ENCODE results near the gene SEC22A. TPM values are rescaled to one million over a fixed set of nuclear protein-coding genes. Genes with fewer than 3 reads are reported as not detected.
A peak's percentile ranks its signal among the peaks of the same experiment; 100 is the strongest.

SEC22A gene
- total RNA-seq, 1 donor from 2014 or later: 17.7 TPM

DNA sequence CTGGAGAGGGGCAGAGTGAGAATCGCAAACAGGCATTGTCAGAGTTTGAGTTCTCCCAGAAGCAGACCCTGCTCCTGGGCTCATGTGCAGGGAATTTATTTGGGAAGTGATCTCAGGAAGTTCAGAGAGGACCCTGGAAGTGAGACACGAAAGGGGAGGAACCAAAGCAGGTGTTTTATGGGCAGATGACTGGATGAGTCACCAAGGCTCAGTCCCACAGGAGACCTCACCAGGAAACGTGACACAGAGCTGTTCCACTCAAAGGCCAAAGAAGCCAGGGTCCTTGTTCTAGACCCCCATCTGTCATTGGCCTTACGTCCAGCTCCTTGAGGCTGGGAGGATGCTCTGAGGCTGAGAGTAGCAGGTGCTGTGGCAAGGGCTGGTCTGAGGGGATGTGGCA is 43.4 kb upstream of the SEC22A start:
- TF ChIP-seq POLR2A (IDR thresholded peaks at IDR 0.05) (no peak), POLR2AphosphoS5 (IDR thresholded peaks at IDR 0.05; ENCODE audit: insufficient read depth in 1 of 2, low read depth in 1 of 2) (no peak)
- TF ChIP-seq, protein P1, sequence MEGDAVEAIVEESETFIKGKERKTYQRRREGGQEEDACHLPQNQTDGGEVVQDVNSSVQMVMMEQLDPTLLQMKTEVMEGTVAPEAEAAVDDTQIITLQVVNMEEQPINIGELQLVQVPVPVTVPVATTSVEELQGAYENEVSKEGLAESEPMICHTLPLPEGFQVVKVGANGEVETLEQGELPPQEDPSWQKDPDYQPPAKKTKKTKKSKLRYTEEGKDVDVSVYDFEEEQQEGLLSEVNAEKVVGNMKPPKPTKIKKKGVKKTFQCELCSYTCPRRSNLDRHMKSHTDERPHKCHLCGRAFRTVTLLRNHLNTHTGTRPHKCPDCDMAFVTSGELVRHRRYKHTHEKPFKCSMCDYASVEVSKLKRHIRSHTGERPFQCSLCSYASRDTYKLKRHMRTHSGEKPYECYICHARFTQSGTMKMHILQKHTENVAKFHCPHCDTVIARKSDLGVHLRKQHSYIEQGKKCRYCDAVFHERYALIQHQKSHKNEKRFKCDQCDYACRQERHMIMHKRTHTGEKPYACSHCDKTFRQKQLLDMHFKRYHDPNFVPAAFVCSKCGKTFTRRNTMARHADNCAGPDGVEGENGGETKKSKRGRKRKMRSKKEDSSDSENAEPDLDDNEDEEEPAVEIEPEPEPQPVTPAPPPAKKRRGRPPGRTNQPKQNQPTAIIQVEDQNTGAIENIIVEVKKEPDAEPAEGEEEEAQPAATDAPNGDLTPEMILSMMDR (IDR thresholded peaks at IDR 0.05): no peak
- intact Hi-C loops (cut with DNase I): no loop called here
- peaks cover 0 to 12% of the 10 kb centered on the region in 2 donors for H3K36me3 ChIP-seq

DNA sequence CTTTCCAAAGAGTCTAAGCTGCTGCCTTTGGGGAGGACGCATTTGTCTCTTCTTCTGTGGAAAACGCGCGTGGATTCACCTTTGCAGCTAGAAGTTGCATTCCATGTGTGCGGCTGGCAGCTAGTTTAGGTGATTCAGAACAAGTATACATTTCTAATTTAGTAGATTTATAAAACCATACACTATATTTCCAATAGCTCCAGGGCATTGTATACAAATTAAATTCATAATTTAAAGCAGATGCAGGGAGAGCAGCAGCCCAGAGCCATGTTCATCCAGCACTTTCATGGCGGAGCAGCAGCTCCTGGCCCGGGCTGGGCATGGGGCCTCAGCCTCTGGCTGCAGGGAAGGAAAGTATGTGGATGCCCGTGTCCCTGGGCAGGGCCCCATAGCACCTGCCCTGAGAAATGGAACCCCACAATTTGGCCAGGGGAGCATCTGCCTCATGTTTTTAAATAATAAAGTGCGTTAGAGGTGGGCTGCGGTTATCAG is 42.8 kb upstream of the SEC22A start:
- Histone ChIP-seq H3K4me1 (no peaks in the 10 kb centered on the region), H3K36me3 (peaks cover 0 to 12% of the 10 kb centered on the region in 2 donors), H3K9me3 (no peaks in the 10 kb centered on the region), H3K27ac (no peak overlapping the region), H3K4me3 (no peak overlapping the region), H3K27me3 (no peaks in the 10 kb centered on the region)
- DNase-seq (ENCODE audit: extremely low spot score in 2 of 2): peak in 1 of 2 donors; percentile 27
- TF ChIP-seq, protein P1 (IDR thresholded peaks at IDR 0.05): no peak
- TF ChIP-seq POLR2AphosphoS5 (IDR thresholded peaks at IDR 0.05; ENCODE audit: insufficient read depth in 1 of 2, low read depth in 1 of 2): no peak
- TF ChIP-seq POLR2A (IDR thresholded peaks at IDR 0.05): no peak
- intact Hi-C loops (cut with DNase I): no loop called here

More for the DNA sequence above, 43.4 kb upstream of the SEC22A start:
- Histone ChIP-seq H3K9me3 (no peaks in the 10 kb centered on the region), H3K27ac (no peak overlapping the region), H3K4me1 (no peaks in the 10 kb centered on the region), H3K27me3 (no peaks in the 10 kb centered on the region), H3K4me3 (no peak overlapping the region)
- peak in 1 of 2 donors; percentile 40 for DNase-seq (ENCODE audit: extremely low spot score in 2 of 2)

DNA sequence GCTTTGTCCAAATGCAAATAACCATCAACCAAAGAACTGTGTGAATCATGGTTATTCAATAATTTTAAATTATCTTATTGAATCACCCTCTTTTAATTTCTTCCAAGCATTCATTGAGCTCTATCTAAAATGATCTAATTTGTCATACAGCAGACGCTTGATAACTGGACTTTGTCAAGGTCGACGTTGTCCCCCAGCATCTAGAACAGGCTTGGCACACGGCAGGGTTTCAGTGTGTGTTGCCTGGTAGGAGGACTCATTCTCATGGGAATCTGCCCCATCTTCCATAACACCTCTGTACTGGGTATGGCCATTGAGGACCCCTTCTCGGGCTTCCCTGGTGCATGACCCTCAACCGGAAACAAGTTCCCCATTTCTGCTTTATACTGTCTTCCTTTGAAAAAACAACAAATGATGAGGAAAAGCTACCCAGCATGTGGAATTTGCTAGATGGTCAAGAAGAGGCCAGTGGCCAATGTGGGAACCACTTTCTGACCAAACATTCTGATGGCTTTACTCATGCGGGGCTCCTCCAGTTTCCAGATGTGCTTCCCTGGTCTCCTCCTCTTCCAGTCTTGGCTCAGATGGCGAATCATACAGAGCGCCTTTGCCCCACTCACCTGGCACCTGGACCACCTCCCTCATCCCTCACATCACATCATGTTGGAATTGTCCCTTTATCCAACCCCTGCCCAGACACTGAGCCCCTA is 41.7 kb upstream of the SEC22A start:
- DNase-seq (ENCODE audit: extremely low spot score in 2 of 2): no peak
- TF ChIP-seq POLR2A (IDR thresholded peaks at IDR 0.05): no peak
- TF ChIP-seq, protein P1 (IDR thresholded peaks at IDR 0.05): no peak
- no peak for TF ChIP-seq POLR2AphosphoS5 (IDR thresholded peaks at IDR 0.05; ENCODE audit: insufficient read depth in 1 of 2, low read depth in 1 of 2)
- intact Hi-C loops (cut with DNase I): no loop called here
- Histone ChIP-seq H3K36me3 (peaks cover 0 to 15% of the 10 kb centered on the region in 2 donors), H3K9me3 (no peaks in the 10 kb centered on the region), H3K27me3 (no peaks in the 10 kb centered on the region), H3K4me3 (no peak overlapping the region), H3K4me1 (no peaks in the 10 kb centered on the region), H3K27ac (no peak overlapping the region)

DNA sequence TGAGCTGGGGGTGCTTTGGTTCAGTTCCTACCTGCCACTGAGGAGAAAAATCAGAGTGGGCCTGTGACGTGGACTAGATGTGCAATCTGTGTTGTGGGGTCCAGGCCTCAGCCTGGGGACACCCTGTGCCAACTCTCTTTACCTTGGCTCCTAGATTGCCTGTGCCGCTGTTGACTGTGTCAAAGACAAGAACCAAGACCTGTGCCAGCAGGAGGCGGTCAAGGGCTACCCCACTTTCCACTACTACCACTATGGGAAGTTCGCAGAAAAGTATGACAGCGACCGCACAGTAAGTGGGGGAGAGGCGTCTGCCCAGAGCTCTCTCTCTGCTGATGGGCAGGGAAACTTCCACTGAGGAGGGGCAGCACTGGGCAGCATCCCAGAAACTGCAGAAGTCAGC is 40.6 kb upstream of the SEC22A start:
- intact Hi-C loops (cut with DNase I): no loop called here
- DNase-seq (ENCODE audit: extremely low spot score in 2 of 2): no peak
- no peak for TF ChIP-seq POLR2A (IDR thresholded peaks at IDR 0.05)
- TF ChIP-seq, protein P1 (IDR thresholded peaks at IDR 0.05): no peak
- no peak for TF ChIP-seq POLR2AphosphoS5 (IDR thresholded peaks at IDR 0.05; ENCODE audit: insufficient read depth in 1 of 2, low read depth in 1 of 2)
- Histone ChIP-seq H3K9me3 (no peaks in the 10 kb centered on the region), H3K4me1 (no peaks in the 10 kb centered on the region), H3K4me3 (no peak overlapping the region), H3K36me3 (peaks cover 0 to 15% of the 10 kb centered on the region in 2 donors), H3K27ac (no peak overlapping the region), H3K27me3 (no peaks in the 10 kb centered on the region)

DNA sequence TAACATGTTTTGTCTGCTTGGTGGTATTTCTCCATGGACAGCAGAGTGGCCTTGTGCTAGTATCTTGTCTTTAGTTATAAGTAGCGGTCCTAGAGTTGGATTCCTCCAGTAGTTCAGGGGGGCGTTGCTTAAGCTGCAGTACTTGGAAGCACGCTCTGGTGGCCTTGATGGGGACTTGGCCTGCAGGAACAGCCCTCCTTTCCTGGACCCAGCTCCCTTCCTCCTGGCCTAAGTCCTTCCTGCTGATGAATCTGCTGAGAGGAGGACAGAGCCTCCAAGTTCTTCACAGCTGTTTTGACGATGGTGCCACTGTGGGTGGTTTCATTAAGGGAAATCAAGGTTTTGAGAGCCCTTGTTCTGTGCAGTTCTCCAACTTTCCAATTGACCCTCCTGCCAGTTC is 38.6 kb upstream of the SEC22A start:
- no peak overlapping the region for H3K27ac ChIP-seq
- no peaks in the 10 kb centered on the region for H3K9me3 ChIP-seq
- no peaks in the 10 kb centered on the region for H3K27me3 ChIP-seq
- no peak for DNase-seq (ENCODE audit: extremely low spot score in 2 of 2)
- H3K4me3 ChIP-seq: no peak overlapping the region
- no peaks in the 10 kb centered on the region for H3K4me1 ChIP-seq
- no peak for TF ChIP-seq POLR2AphosphoS5 (IDR thresholded peaks at IDR 0.05; ENCODE audit: insufficient read depth in 1 of 2, low read depth in 1 of 2)
- no peak for TF ChIP-seq POLR2A (IDR thresholded peaks at IDR 0.05)
- TF ChIP-seq, protein P1 (IDR thresholded peaks at IDR 0.05): no peak
- peaks cover 0 to 15% of the 10 kb centered on the region in 2 donors for H3K36me3 ChIP-seq
- intact Hi-C loops (cut with DNase I): no loop called here
